Body of pancreas (tissue), 4 donors: ENCODE measurements around the gene HMCN1. TPM values are rescaled to one million over a fixed set of nuclear protein-coding genes. Genes with fewer than 3 reads are reported as not detected.
"Not testable (repeated sequence)": the region's sequence is repeated elsewhere in the genome, so short reads cannot be mapped to it uniquely, and the experiment has no call there.

Experiments used
- ATAC-seq: fragments of 150-250 bp; one replicate; pipeline ENCODE4 v1.9.1; 2016
- DNase-seq, 4 donors: peaks; one replicate each; pipeline ENCODE4 v3.0.0-alpha.2; 2019
- H3K27ac ChIP-seq, 4 donors: fragments of 200-600 bp; sonication (generic); 1 replicate in 3 of 4; 2 replicates in 1 of 4; pipeline versions ENCODE4 v1.5.1 to v1.6.1; 2016 to 2019; ENCODE audit warnings: mild to moderate bottlenecking in 1 of 4, mixed read lengths in 1 of 4, moderate library complexity in 1 of 4
- H3K27me3 ChIP-seq, 2 donors: fragments of 200-600 bp; sonication (generic); one replicate each; pipeline ENCODE4 v1.6.0; 2016; ENCODE audit warnings: mild to moderate bottlenecking in 1 of 2
- H3K36me3 ChIP-seq, 2 donors: fragments of 200-600 bp; sonication (generic); replicated peaks in 1 of 2; 2 replicates each; pipeline ENCODE4 v1.5.1; 2016; ENCODE audit warnings: low read depth in 2 of 2; ENCODE audit not compliant: insufficient read depth in 1 of 2
- H3K4me1 ChIP-seq: fragments of 200-600 bp; sonication (generic); one replicate; pipeline ENCODE4 v1.6.0; 2016
- H3K4me3 ChIP-seq, 2 donors: fragments of 200-600 bp; sonication (generic); 1 replicate in 1 of 2; 2 replicates in 1 of 2; pipeline ENCODE4 v1.5.1; 2016 to 2019
- H3K9me3 ChIP-seq, 3 donors: fragments of 200-600 bp; sonication (generic); 1 replicate in 2 of 3; 2 replicates in 1 of 3; pipeline ENCODE4 v1.5.1; 2016
- CTCF ChIP-seq, 7 experiments: fragments of 450-650 bp in 4 of 7; fragments of 200-600 bp in 3 of 7; sonication (generic) in 3 of 7; IDR thresholded peaks; one replicate each; pipeline ENCODE4 v1.5.1; 2016 to 2019; ENCODE audit warnings: antibody characterized with exemption in 7 of 7
- POLR2A ChIP-seq, 3 donors: fragments of 450-650 bp; IDR thresholded peaks; one replicate each; pipeline ENCODE4 v1.6.1; 2016; ENCODE audit warnings: antibody characterized with exemption in 3 of 3, mild to moderate bottlenecking in 2 of 3
- WGBS, 2 donors: methylation state at CpG; one replicate each; pipeline ENCODE4 v1.1.5; 2017; 5-methylcytosine and 5-hydroxymethylcytosine counted together
- intact Hi-C: fragments of 100-400 bp; cut with DNase I; formaldehyde crosslinking; loops from one replicate; pipeline ENCODE4 v1.15.1; 2023
- total RNA-seq, 2 donors: library from RNA; depleted of rRNA; stranded (reverse); fragments of >200 nt; gene quantifications; one replicate each; pipeline ENCODE4 v1.1.0, GENCODE V29; 2016

The HMCN1 gene
- total RNA-seq, 2 donors from 2014 or later, result 2.1 to 2.3 TPM

GRCh38 chr1:185787238-185787637, 53.0 kb downstream of the HMCN1 start:
- H3K4me1 ChIP-seq, result no peaks in the 10 kb centered on the region
- no peaks in the 10 kb centered on the region for H3K36me3 ChIP-seq
- no peaks in the 10 kb centered on the region for H3K9me3 ChIP-seq
- H3K27ac ChIP-seq, result no peak overlapping the region
- intact Hi-C loops, result no loop called here
- no peak for TF ChIP-seq CTCF (IDR thresholded peaks at IDR 0.05)
- no peak for TF ChIP-seq POLR2A (IDR thresholded peaks at IDR 0.05)
- DNase-seq (no peak), ATAC-seq (no peak)
- no peak overlapping the region for H3K4me3 ChIP-seq
- 73 to 95% methylated on average over 2 of the region's 2 CpGs for WGBS, 2 donors
- H3K27me3 ChIP-seq, result no peaks in the 10 kb centered on the region

- TF ChIP-seq CTCF (IDR thresholded peaks at IDR 0.05) (no peak), POLR2A (IDR thresholded peaks at IDR 0.05) (no peak)
- Histone ChIP-seq H3K4me3 (no peak overlapping the region), H3K27me3 (no peaks in the 10 kb centered on the region), H3K27ac (no peak overlapping the region), H3K9me3 (no peaks in the 10 kb centered on the region), H3K36me3 (no peaks in the 10 kb centered on the region), H3K4me1 (no peaks in the 10 kb centered on the region)
- intact Hi-C loops, result no loop called here
- no peak for ATAC-seq
- 66 to 70% methylated on average over 3 of the region's 3 CpGs for WGBS, 2 donors
- DNase-seq, result no peak
These were observed 54.2 kb downstream of the HMCN1 start for GRCh38 chr1:185788386-185788785.

GRCh38 chr1:185789501-185790193, 55.5 kb downstream of the HMCN1 start:
- ATAC-seq, result no peak
- TF ChIP-seq POLR2A (IDR thresholded peaks at IDR 0.05), result no peak
- 31 to 34% methylated on average over 2 of the region's 2 CpGs for WGBS, 2 donors
- H3K4me3 ChIP-seq, result no peak overlapping the region
- no peak overlapping the region for H3K27ac ChIP-seq
- intact Hi-C loops, result no loop called here
- H3K27me3 ChIP-seq, result no peaks in the 10 kb centered on the region
- no peaks in the 10 kb centered on the region for H3K36me3 ChIP-seq
- no peaks in the 10 kb centered on the region for H3K9me3 ChIP-seq
- no peak for DNase-seq
- H3K4me1 ChIP-seq, result no peaks in the 10 kb centered on the region

- no peak for ATAC-seq
- TF ChIP-seq POLR2A (IDR thresholded peaks at IDR 0.05), result no peak
- TF ChIP-seq CTCF (IDR thresholded peaks at IDR 0.05), result no peak
- H3K27ac ChIP-seq, result no peak overlapping the region
- H3K27me3 ChIP-seq, result no peaks in the 10 kb centered on the region
- DNase-seq, result no peak
- intact Hi-C loops, result no loop called here
- H3K36me3 ChIP-seq, result no peaks in the 10 kb centered on the region
- H3K4me3 ChIP-seq, result no peak overlapping the region
- H3K9me3 ChIP-seq, result no peaks in the 10 kb centered on the region
- H3K4me1 ChIP-seq, result no peaks in the 10 kb centered on the region
- WGBS, 2 donors, result 13 to 19% methylated on average over 2 of the region's 2 CpGs
These were observed 56.1 kb downstream of the HMCN1 start for GRCh38 chr1:185790194-185790735.

GRCh38 chr1:185792040-185792439, 57.8 kb downstream of the HMCN1 start:
- DNase-seq (no peak), ATAC-seq (no peak)
- intact Hi-C loops, result no loop called here
- Histone ChIP-seq H3K4me1 (no peaks in the 10 kb centered on the region), H3K27me3 (no peaks in the 10 kb centered on the region), H3K4me3 (no peak overlapping the region), H3K27ac (no peak overlapping the region), H3K36me3 (no peaks in the 10 kb centered on the region), H3K9me3 (no peaks in the 10 kb centered on the region)
- TF ChIP-seq CTCF (IDR thresholded peaks at IDR 0.05), result no peak
- no peak for TF ChIP-seq POLR2A (IDR thresholded peaks at IDR 0.05)
- 35 to 37% methylated on average over 1 of the region's 1 CpG for WGBS, 2 donors

GRCh38 chr1:185794495-185794894, 60.3 kb downstream of the HMCN1 start:
- H3K4me1 ChIP-seq, H3K27me3 ChIP-seq, DNase-seq, H3K27ac ChIP-seq, ATAC-seq, H3K36me3 ChIP-seq, H3K9me3 ChIP-seq, intact Hi-C loops, H3K4me3 ChIP-seq: not testable (repeated sequence)
- 70 to 75% methylated on average over 2 of the region's 2 CpGs for WGBS, 2 donors
